KMS-11 (cell line): ENCODE results near the gene ELFN1.

Experiments used
- H2AFZ ChIP-seq: fragments of 200-600 bp; sonication (generic); 2 replicates; pipeline ENCODE4 v1.6.1; 2016; ENCODE audit warnings: antibody characterized with exemption, mixed run types, low read depth
- H3K27ac ChIP-seq: fragments of 200-600 bp; sonication (generic); 2 replicates; pipeline ENCODE4 v1.6.1; 2016; ENCODE audit warnings: mild to moderate bottlenecking, mixed run types
- H3K27me3 ChIP-seq: fragments of 200-600 bp; sonication (generic); 2 replicates; pipeline ENCODE4 v1.6.1; 2017; ENCODE audit warnings: mild to moderate bottlenecking, low read depth, mixed run types, moderate library complexity; ENCODE audit not compliant: insufficient read depth
- H3K36me3 ChIP-seq: fragments of 200-600 bp; sonication (generic); 2 replicates; pipeline ENCODE4 v1.6.1; 2017; ENCODE audit warnings: mild to moderate bottlenecking, mixed run types; ENCODE audit not compliant: insufficient read depth
- H3K4me1 ChIP-seq: fragments of 200-600 bp; sonication (generic); 2 replicates; pipeline ENCODE4 v1.6.1; 2016; ENCODE audit warnings: mild to moderate bottlenecking, low read depth, mixed run types; ENCODE audit not compliant: poor library complexity, severe bottlenecking
- H3K4me2 ChIP-seq: fragments of 200-600 bp; sonication (generic); 2 replicates; pipeline ENCODE4 v1.7.0; 2016; ENCODE audit warnings: mild to moderate bottlenecking, mixed run types
- H3K4me3 ChIP-seq: fragments of 200-600 bp; sonication (generic); IDR thresholded peaks from 2 replicates; pipeline ENCODE4 v1.6.1; 2017; ENCODE audit warnings: low read depth, low read length, mixed read lengths; ENCODE audit not compliant: insufficient read depth
- H3K79me2 ChIP-seq: fragments of 200-600 bp; sonication (generic); 2 replicates; pipeline ENCODE4 v1.6.1; 2016; ENCODE audit warnings: low read depth, mixed run types; ENCODE audit not compliant: insufficient read depth
- H3K9ac ChIP-seq: fragments of 200-600 bp; sonication (generic); 2 replicates; pipeline ENCODE4 v1.6.1; 2016; ENCODE audit warnings: mild to moderate bottlenecking, mixed run types
- H4K20me1 ChIP-seq: fragments of 200-600 bp; sonication (generic); 2 replicates; pipeline ENCODE4 v1.6.1; 2016; ENCODE audit warnings: mild to moderate bottlenecking, mixed run types; ENCODE audit not compliant: insufficient read depth
- CTCF ChIP-seq: fragments of 200-600 bp; sonication (generic); conservative IDR thresholded peaks from 2 replicates; pipeline ENCODE4 v1.6.1; 2017; ENCODE audit warnings: low read depth, mild to moderate bottlenecking, antibody characterized with exemption, low read length, moderate library complexity, mixed read lengths

The ELFN1 gene

DNA sequence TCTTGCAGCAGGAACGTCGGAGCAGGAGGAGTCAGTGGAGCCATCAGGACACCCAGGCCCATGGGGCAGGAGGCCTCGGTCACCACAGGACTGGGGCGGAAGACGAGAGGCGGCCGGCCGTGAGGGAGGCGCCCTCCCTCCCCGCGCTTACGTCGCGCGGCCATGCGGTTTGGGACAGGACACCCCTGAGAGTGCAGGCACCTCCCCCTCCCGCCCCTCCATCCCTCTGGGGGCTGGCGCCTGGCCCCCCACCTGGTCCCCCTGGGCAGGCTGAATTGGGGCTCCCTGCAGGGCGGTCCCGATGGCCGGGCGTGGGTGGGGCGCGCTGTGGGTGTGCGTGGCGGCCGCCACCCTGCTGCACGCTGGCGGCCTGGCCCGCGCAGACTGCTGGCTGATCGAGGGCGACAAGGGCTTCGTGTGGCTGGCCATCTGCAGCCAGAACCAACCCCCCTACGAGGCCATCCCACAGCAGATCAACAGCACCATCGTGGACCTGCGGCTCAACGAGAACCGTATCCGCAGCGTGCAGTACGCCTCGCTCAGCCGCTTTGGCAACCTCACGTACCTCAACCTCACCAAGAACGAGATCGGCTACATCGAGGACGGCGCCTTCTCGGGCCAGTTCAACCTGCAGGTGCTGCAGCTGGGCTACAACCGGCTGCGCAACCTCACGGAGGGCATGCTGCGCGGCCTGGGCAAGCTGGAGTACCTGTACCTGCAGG is 74.4 kb downstream of the ELFN1 start:
- H3K27me3 ChIP-seq = peaks cover 48% of the 10 kb centered on the region; the same call in 1 of the 2 replicates
- no peak overlapping the region for H2AFZ ChIP-seq
- no peak overlapping the region for H3K9ac ChIP-seq
- H3K4me3 ChIP-seq = no peak overlapping the region
- H3K79me2 ChIP-seq = no peaks in the 10 kb centered on the region
- H3K27ac ChIP-seq = no peak overlapping the region
- no peak for TF ChIP-seq CTCF
- no peaks in the 10 kb centered on the region for H4K20me1 ChIP-seq
- no peaks in the 10 kb centered on the region for H3K36me3 ChIP-seq
- no peak overlapping the region for H3K4me2 ChIP-seq
- no peaks in the 10 kb centered on the region for H3K4me1 ChIP-seq

DNA sequence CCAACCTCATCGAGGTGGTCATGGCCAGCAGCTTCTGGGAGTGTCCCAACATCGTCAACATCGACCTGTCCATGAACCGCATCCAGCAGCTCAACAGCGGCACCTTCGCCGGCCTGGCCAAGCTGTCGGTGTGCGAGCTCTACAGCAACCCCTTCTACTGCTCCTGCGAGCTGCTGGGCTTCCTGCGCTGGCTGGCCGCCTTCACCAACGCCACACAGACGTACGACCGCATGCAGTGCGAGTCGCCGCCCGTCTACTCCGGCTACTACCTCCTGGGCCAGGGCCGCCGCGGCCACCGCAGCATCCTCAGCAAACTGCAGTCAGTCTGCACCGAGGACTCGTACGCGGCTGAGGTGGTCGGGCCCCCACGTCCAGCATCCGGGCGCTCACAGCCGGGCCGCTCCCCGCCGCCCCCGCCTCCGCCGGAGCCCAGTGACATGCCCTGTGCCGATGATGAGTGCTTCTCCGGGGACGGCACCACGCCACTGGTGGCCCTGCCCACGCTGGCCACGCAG is 75.0 kb downstream of the ELFN1 start:
- Histone ChIP-seq H4K20me1 (no peaks in the 10 kb centered on the region), H3K27me3 (peaks cover 48% of the 10 kb centered on the region; the same call in 1 of the 2 replicates), H2AFZ (no peak overlapping the region), H3K27ac (no peak overlapping the region), H3K9ac (no peak overlapping the region), H3K79me2 (no peaks in the 10 kb centered on the region), H3K4me1 (no peaks in the 10 kb centered on the region), H3K4me3 (no peak overlapping the region), H3K4me2 (no peak overlapping the region), H3K36me3 (no peaks in the 10 kb centered on the region)
- TF ChIP-seq CTCF = no peak

DNA sequence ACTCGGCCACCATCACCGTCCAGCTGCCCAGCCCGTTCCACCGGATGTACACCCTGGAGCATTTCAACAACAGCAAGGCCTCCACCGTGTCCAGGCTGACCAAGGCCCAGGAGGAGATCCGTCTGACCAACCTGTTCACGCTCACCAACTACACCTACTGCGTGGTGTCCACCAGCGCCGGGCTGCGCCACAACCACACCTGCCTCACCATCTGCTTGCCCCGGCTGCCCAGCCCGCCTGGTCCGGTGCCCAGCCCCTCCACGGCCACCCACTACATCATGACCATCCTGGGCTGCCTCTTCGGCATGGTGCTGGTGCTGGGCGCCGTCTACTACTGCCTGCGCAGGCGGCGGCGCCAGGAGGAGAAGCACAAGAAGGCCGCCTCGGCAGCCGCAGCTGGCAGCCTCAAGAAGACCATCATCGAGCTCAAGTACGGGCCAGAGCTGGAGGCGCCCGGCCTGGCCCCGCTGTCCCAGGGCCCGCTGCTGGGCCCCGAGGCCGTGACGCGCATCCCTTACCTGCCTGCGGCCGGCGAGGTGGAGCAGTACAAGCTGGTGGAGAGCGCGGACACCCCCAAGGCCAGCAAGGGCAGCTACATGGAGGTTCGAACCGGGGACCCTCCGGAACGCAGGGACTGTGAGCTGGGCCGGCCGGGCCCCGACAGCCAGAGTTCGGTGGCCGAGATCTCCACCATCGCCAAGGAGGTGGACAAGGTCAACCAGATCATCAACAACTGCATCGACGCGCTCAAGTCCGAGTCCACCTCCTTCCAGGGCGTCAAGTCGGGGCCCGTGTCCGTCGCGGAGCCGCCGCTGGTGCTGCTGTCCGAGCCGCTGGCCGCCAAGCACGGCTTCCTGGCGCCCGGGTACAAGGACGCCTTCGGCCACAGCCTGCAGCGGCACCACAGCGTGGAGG is 75.8 kb downstream of the ELFN1 start:
- TF ChIP-seq CTCF = no peak
- Histone ChIP-seq H3K4me3 (no peak overlapping the region), H4K20me1 (no peaks in the 10 kb centered on the region), H3K79me2 (no peaks in the 10 kb centered on the region), H3K4me2 (no peak overlapping the region), H2AFZ (no peak overlapping the region), H3K4me1 (no peaks in the 10 kb centered on the region), H3K9ac (no peak overlapping the region), H3K27me3 (peaks cover 53% of the 10 kb centered on the region), H3K36me3 (no peaks in the 10 kb centered on the region), H3K27ac (no peak overlapping the region)

DNA sequence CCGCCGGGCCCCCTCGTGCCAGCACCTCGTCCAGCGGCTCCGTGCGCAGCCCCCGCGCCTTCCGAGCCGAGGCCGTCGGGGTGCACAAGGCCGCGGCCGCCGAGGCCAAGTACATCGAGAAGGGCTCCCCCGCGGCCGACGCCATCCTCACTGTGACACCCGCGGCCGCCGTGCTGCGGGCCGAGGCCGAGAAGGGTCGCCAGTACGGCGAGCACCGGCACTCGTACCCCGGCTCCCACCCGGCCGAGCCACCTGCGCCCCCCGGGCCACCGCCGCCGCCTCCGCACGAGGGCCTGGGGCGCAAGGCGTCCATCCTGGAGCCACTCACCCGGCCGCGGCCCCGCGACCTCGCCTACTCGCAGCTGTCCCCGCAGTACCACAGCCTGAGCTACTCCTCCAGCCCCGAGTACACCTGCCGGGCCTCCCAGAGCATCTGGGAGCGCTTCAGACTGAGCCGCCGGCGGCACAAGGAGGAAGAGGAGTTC is 76.5 kb downstream of the ELFN1 start:
- Histone ChIP-seq H3K79me2 (no peaks in the 10 kb centered on the region), H3K27ac (no peak overlapping the region), H3K36me3 (no peaks in the 10 kb centered on the region), H4K20me1 (no peaks in the 10 kb centered on the region), H3K4me1 (no peaks in the 10 kb centered on the region), H3K4me2 (no peak overlapping the region), H3K9ac (no peak overlapping the region), H3K4me3 (no peak overlapping the region), H3K27me3 (peaks cover 54% of the 10 kb centered on the region), H2AFZ (no peak overlapping the region)
- no peak for TF ChIP-seq CTCF
